LNCaP clone FGC (cell line): ENCODE measurements around the gene ROBO1.
"Not testable (repeated sequence)": the region's sequence is repeated elsewhere in the genome, so short reads cannot be mapped to it uniquely, and the experiment has no call there.

Source experiments
- DNase-seq: peaks from one replicate; pipeline ENCODE4 v3.0.0-alpha.2; 2011; ENCODE audit warnings: low read depth
- H3K4me3 ChIP-seq: 2 replicates; pipeline ENCODE4 v1.5.1; 2011; ENCODE audit warnings: mild to moderate bottlenecking, low read depth, low read length, control low read depth
- TF ChIP-seq, protein P1 (sequence below): IDR thresholded peaks from 2 replicates; pipeline ENCODE4 v1.5.1; 2012; ENCODE audit warnings: mild to moderate bottlenecking; ENCODE audit not compliant: control insufficient read depth, insufficient read depth; ENCODE audit errors: extremely low read depth

ROBO1 gene

GRCh38 chr3:78698431-78698830 lies 1069.4 kb downstream of the ROBO1 start:
- no peak overlapping the region for H3K4me3 ChIP-seq
- TF ChIP-seq, protein P1, sequence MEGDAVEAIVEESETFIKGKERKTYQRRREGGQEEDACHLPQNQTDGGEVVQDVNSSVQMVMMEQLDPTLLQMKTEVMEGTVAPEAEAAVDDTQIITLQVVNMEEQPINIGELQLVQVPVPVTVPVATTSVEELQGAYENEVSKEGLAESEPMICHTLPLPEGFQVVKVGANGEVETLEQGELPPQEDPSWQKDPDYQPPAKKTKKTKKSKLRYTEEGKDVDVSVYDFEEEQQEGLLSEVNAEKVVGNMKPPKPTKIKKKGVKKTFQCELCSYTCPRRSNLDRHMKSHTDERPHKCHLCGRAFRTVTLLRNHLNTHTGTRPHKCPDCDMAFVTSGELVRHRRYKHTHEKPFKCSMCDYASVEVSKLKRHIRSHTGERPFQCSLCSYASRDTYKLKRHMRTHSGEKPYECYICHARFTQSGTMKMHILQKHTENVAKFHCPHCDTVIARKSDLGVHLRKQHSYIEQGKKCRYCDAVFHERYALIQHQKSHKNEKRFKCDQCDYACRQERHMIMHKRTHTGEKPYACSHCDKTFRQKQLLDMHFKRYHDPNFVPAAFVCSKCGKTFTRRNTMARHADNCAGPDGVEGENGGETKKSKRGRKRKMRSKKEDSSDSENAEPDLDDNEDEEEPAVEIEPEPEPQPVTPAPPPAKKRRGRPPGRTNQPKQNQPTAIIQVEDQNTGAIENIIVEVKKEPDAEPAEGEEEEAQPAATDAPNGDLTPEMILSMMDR: no peak
- no peak for DNase-seq

DNA sequence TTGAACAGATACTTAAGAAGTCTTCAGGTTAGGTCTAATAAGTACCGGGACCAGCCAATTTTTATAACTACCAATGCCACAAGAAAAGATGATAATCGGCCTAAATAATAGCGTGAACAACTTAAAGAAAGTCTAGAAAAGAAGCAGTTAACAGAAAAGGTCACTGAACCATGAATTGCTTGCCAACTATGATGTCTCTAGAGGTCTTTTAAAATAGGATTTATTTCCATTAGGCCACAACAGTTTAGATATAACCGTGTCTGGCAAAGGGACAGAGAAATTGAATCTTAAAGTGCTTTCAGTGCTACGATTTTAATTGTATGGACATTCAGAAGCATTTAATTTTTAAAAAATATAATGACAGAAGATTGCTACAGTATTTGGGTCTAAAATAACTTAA lies 1070.4 kb downstream of the ROBO1 start:
- DNase-seq: no peak
- TF ChIP-seq, protein P1: no peak
- no peak overlapping the region for H3K4me3 ChIP-seq

DNA sequence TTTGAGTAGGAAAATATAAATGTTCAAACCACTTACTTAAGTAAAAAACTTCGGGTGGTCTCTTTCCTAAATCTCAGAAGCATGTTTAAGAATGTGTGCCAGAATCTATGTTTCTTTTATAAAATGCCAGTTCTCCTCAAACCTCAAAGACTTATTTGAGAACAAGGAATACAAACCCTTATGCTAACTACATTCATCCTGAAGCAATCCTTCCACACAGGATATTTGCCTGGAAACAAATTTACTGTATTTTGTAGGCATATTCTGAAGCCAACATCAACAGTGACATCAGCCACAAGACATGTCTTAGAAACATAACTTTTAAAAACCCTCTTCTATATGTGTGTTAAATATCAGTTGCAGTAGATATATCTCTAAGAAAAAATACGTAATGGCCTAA lies 1077.0 kb downstream of the ROBO1 start:
- no peak for DNase-seq
- H3K4me3 ChIP-seq: no peak overlapping the region
- TF ChIP-seq, protein P1: no peak

DNA sequence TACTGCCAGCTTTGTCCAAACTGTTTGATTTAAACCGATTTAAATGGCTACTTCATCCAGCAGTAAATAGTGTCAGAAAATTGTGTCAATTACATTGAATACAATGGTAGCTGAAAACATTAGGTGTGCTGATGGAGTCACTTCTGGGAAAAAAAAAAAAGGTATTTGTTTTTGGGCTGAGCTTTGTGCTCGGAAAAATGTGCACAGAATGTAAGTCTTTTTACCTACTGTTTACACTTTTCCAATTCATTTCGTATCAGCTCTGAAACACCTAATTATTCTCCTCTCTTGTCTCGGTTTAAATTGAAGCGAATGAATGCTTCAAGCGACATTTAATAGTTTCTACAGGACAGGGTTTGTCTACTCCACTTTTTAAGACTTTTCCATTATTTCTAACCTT lies 1078.4 kb downstream of the ROBO1 start:
- TF ChIP-seq, protein P1: no peak
- no peak overlapping the region for H3K4me3 ChIP-seq
- DNase-seq: no peak

- no peak for DNase-seq
- TF ChIP-seq, protein P1: no peak
- no peak overlapping the region for H3K4me3 ChIP-seq
Measured at GRCh38 chr3:78687520-78687919, 1080.3 kb downstream of the ROBO1 start.

- DNase-seq: no peak
- no peak overlapping the region for H3K4me3 ChIP-seq
- TF ChIP-seq, protein P1: no peak
Measured at GRCh38 chr3:78683284-78683683, 1084.5 kb downstream of the ROBO1 start.

DNA sequence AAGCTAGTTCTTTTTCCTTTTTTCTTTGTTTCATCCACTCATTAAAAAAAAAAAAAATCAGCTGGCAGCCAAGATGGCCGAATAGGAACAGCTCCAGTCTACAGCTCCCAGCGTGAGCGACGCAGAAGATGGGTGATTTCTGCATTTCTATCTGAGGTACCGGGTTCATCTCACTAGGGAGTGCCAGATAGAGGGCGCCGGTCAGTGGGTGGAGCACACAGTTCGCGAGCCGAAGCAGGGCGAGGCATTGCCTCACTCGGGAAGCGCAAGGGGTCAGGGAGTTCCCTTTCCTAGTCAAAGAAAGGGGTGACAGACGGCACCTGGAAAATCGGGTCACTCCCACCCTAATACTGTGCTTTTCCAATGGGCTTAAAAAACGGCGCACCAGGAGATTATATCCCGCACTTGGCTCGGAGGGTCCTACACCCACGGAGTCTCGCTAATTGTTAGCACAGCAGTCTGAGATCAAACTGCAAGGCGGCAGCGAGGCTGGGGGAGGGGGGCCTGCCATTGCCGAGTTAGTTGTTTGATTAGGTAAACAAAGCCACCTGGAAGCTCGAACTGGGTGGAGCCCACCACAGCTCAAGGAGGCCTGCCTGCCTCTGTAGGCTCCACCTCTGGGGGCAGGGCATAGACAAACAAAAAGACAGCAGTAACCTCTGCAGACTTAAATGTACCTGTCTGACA lies 1092.5 kb downstream of the ROBO1 start:
- DNase-seq, H3K4me3 ChIP-seq: not testable (repeated sequence)
